DMS153 (cell line): ENCODE results near the gene TEX22.
"Not testable (repeated sequence)": the region's sequence is repeated elsewhere in the genome, so short reads cannot be mapped to it uniquely, and the experiment has no call there.

ENCODE experiments used
- DNase-seq: peaks from one replicate; lab custom pipeline; 2025; lab: John Stamatoyannopoulos, UW

Gene TEX22

GRCh38 chr14:105398044-105398725 is at the start of gene TEX22:
Gene TEX22, plus strand, starts transcription at chr14:105398538. Its CDS starts 803 bp downstream, at chr14:105399341.
- peak; percentile 7 for DNase-seq

DNA sequence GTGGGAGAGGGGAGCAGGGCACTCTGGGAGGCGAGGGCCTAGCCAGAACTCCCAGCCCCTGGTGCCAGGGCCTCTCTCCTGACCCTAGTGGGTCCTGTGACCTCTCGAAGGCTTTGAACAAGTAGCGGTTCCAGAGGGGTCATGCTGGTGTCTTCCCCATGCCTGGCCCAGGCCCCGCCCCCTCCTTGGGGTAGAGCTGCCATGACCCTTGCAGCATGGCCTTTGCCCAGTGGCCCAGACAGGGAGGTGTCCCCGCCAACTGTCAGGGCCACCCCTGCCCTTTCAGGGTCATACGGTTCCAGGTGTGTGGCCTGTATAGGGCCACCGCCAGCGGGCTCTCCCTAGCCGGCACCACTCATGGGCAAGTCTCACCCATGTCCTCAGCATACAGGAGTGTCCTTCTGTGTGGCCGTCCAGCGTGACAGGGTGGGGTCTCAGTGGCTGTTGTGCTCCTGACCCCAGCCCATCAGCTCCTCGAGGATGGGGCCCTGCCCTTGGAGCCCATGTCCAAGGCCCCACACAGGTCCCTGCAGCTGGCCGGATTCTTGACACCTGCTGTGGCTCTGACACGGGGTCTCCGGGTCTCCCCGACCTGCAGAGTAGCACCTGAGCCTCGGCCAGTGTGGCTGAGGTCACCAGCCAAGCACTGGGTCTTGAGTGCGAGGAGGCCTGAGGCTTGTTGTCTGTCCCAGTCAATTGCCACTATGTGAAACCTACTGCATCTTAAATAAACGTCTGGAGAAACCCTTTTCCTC is 49.2 kb upstream of the TEX22 start:
- no peak for DNase-seq

- DNase-seq: no peak
These were observed 48.3 kb upstream of the TEX22 start for GRCh38 chr14:105349992-105350391.

DNA sequence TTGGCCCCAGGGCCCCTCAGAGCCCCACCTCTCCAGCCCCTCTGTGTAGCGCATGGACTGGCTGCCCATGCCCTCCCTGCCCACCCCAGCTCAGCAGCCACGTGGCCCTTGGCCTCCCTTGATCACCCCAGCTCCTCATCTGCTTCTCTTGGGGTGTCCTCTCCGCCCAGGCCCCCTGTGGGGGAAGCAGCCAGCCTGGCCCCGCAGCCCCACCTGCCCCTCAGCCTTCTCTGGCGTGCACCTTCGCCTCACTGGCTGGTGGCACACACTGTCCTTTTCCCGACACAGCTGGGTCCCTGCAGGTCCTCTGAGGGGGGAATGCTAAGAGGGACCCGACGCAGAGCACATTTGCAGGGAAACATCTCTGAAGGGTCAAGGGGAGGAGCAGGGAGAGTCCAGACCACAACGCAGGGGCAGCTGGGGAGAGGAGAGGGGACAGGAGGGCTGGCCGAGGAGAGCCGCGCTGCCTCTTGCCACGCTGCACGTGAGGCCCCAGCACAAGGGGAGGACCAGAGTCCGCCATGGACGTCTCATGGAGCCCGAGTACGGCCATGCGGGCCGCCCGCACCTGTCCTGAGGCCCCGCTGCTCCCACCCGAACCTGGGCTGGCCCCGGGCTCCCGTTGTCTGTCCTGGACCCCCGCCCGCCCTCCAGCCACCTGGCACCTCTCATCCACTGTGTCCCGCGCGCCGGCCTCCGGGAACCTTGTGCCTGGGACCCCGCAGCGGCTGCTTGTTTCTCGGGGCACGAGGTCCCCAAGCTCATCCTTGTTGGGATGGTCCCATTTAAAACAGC is 47.7 kb upstream of the TEX22 start:
- DNase-seq: no peak

- no peak for DNase-seq
These were observed 46.9 kb upstream of the TEX22 start for GRCh38 chr14:105351410-105351809.

GRCh38 chr14:105351920-105352851 is 46.2 kb upstream of the TEX22 start:
- DNase-seq: peak; percentile 63

- no peak for DNase-seq
These were observed 45.2 kb upstream of the TEX22 start for GRCh38 chr14:105353136-105353535.

DNA sequence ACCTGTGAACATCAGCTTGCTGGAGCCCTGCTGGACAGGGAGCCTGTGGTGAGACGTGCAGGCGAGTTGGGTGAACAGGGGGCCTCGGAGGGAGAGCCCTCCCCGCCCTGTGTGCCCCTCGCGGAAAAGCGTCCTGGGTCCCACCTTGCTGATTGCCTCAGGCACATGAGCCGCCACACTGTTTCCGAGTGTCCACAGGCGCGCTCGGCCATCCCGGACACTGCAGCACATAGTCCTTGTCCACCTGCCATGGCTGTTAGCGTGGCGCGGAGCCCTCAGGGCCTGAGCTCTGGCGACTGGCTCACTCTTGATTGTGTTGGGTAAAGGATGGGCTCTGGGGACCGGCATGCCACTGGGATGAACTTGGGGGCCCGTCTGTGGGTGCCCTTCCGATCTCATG is 43.8 kb upstream of the TEX22 start:
- DNase-seq: no peak

GRCh38 chr14:105355049-105355575 is 43.2 kb upstream of the TEX22 start:
- DNase-seq: no peak

GRCh38 chr14:105355850-105356604 is 42.3 kb upstream of the TEX22 start:
- DNase-seq: no peak

GRCh38 chr14:105356927-105357326 is 41.4 kb upstream of the TEX22 start:
- DNase-seq: no peak

- no peak for DNase-seq
These were observed 40.7 kb upstream of the TEX22 start for GRCh38 chr14:105357626-105358025.

GRCh38 chr14:105358140-105358846 is 40.0 kb upstream of the TEX22 start:
- DNase-seq: no peak

DNA sequence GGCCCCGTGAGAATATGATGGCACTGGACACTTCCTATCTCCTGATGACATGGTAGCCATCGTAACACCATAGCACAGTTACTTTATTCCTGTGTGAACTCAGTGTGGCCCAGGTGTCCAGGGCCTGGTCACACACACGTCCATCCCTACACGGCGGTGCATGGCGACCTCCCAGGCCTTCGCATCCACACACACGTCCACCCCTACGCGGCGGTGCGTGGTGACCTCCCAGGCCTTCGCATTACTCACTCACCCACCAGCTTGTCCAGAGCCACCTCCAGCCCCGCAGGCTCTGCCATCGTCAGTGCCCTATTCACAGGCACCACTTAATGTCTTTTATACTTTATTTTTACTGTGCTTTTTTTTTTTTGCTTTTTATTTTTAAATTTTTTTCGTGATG is 39.4 kb upstream of the TEX22 start:
- no peak for DNase-seq

GRCh38 chr14:105361412-105361811 is 36.9 kb upstream of the TEX22 start:
- not testable (repeated sequence) for DNase-seq

DNA sequence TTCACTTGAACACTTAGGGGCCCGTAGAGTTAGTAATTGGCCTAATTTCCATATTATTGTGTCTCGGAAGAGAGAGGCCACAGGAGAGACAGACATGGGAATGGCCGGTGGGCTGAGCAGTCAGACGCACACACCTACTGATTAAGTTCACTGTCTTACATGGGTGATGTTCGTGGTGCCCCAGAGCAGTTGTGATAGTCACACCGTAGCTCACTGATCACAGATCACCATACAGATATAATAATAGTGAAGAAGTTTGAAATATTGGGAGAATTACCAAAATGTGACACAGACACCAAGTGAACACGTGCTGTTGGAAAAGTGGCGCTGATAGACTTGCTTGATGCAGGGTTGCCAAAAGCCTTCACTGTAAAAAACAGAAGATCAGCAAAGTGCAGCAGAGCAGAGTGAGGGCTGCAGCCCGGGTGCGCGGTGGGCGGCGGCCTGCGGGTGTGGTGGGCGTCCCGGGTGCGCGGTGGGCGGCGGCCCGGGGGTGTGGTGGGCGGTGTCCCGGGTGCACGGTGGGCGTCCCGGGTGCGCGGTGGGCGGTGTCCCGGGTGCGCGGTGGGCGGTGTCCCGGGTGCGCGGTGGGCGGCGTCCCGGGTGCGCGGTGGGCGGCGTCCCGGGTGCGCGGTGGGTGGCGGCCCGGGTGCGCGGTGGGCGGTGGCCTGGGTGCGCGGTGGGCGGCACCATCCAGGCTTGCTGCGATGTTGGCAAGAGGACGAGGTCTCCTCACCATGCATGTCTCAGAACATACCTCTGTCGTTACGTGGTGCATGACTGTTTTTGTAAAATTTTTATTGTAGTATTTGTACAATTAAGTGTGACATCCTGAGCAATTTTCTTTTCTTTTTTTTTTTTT is 34.3 kb upstream of the TEX22 start:
- DNase-seq: no peak

GRCh38 chr14:105365101-105365500 is 33.2 kb upstream of the TEX22 start:
- DNase-seq: no peak

DNA sequence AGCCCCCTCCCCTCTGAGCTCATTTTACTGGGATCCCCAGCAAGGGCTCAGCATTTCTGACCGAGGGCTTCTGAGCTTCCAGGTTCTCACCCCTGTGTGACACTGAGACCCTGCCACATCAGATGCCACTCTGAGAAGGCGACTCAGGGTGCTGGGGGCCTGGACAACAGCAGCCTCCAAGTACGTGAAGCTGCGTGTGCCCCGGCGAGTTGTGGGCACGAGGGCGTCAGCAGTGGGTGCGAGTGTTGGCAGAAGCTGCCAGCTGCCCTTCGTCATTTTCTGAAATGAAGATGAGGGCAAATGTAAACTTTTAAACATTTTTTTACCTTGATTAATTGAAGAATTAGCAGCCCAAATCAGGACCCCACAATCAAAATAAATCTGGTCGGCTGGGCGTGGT is 32.7 kb upstream of the TEX22 start:
- DNase-seq: no peak
